ENCODE data around the gene MCF2L2. TPM values are rescaled to one million over a fixed set of nuclear protein-coding genes. Genes with fewer than 3 reads are reported as not detected.
A peak's percentile ranks its signal among the peaks of the same experiment; 100 is the strongest.

The MCF2L2 gene
- total and polyA plus RNA-seq, 2 experiments from 2014 or later, result 6.7 to 14.6 TPM

DNA sequence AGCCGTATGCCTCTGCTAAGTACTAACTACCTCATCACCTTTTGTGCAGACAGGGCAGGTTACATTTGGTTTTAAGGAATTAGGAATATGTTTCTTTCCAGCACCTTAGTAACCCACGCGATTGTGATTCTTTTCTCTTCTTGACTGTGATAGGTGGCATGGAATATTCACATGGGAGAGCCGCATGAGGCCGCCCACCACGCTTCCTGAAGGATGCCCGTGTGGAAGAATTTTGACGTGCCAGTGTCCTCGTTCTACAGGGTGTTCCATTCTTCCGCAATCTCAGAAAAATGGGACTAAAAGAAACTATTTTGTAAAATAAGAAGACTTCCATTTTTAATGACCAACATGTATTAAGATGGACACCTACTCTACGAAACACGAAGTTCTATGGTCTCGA lies 159.1 kb downstream of the MCF2L2 start:
- TF ChIP-seq, protein P1, sequence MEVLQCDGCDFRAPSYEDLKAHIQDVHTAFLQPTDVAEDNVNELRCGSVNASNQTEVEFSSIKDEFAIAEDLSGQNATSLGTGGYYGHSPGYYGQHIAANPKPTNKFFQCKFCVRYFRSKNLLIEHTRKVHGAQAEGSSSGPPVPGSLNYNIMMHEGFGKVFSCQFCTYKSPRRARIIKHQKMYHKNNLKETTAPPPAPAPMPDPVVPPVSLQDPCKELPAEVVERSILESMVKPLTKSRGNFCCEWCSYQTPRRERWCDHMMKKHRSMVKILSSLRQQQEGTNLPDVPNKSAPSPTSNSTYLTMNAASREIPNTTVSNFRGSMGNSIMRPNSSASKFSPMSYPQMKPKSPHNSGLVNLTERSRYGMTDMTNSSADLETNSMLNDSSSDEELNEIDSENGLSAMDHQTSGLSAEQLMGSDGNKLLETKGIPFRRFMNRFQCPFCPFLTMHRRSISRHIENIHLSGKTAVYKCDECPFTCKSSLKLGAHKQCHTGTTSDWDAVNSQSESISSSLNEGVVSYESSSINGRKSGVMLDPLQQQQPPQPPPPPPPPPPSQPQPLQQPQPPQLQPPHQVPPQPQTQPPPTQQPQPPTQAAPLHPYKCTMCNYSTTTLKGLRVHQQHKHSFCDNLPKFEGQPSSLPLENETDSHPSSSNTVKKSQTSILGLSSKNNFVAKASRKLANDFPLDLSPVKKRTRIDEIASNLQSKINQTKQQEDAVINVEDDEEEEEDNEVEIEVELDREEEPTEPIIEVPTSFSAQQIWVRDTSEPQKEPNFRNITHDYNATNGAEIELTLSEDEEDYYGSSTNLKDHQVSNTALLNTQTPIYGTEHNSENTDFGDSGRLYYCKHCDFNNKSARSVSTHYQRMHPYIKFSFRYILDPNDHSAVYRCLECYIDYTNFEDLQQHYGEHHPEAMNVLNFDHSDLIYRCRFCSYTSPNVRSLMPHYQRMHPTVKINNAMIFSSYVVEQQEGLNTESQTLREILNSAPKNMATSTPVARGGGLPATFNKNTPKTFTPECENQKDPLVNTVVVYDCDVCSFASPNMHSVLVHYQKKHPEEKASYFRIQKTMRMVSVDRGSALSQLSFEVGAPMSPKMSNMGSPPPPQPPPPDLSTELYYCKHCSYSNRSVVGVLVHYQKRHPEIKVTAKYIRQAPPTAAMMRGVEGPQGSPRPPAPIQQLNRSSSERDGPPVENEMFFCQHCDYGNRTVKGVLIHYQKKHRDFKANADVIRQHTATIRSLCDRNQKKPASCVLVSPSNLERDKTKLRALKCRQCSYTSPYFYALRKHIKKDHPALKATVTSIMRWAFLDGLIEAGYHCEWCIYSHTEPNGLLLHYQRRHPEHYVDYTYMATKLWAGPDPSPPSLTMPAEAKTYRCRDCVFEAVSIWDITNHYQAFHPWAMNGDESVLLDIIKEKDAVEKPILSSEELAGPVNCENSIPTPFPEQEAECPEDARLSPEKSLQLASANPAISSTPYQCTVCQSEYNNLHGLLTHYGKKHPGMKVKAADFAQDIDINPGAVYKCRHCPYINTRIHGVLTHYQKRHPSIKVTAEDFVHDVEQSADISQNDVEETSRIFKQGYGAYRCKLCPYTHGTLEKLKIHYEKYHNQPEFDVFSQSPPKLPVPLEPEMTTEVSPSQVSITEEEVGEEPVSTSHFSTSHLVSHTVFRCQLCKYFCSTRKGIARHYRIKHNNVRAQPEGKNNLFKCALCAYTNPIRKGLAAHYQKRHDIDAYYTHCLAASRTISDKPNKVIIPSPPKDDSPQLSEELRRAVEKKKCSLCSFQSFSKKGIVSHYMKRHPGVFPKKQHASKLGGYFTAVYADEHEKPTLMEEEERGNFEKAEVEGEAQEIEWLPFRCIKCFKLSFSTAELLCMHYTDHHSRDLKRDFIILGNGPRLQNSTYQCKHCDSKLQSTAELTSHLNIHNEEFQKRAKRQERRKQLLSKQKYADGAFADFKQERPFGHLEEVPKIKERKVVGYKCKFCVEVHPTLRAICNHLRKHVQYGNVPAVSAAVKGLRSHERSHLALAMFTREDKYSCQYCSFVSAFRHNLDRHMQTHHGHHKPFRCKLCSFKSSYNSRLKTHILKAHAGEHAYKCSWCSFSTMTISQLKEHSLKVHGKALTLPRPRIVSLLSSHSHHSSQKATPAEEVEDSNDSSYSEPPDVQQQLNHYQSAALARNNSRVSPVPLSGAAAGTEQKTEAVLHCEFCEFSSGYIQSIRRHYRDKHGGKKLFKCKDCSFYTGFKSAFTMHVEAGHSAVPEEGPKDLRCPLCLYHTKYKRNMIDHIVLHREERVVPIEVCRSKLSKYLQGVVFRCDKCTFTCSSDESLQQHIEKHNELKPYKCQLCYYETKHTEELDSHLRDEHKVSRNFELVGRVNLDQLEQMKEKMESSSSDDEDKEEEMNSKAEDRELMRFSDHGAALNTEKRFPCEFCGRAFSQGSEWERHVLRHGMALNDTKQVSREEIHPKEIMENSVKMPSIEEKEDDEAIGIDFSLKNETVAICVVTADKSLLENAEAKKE (CRISPR knock-in tag; IDR thresholded peaks at IDR 0.05), result no peak
- TF ChIP-seq, protein P2, sequence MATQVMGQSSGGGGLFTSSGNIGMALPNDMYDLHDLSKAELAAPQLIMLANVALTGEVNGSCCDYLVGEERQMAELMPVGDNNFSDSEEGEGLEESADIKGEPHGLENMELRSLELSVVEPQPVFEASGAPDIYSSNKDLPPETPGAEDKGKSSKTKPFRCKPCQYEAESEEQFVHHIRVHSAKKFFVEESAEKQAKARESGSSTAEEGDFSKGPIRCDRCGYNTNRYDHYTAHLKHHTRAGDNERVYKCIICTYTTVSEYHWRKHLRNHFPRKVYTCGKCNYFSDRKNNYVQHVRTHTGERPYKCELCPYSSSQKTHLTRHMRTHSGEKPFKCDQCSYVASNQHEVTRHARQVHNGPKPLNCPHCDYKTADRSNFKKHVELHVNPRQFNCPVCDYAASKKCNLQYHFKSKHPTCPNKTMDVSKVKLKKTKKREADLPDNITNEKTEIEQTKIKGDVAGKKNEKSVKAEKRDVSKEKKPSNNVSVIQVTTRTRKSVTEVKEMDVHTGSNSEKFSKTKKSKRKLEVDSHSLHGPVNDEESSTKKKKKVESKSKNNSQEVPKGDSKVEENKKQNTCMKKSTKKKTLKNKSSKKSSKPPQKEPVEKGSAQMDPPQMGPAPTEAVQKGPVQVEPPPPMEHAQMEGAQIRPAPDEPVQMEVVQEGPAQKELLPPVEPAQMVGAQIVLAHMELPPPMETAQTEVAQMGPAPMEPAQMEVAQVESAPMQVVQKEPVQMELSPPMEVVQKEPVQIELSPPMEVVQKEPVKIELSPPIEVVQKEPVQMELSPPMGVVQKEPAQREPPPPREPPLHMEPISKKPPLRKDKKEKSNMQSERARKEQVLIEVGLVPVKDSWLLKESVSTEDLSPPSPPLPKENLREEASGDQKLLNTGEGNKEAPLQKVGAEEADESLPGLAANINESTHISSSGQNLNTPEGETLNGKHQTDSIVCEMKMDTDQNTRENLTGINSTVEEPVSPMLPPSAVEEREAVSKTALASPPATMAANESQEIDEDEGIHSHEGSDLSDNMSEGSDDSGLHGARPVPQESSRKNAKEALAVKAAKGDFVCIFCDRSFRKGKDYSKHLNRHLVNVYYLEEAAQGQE (IDR thresholded peaks at IDR 0.05; ENCODE audit: unreplicated experiment), result no peak
- TF ChIP-seq EZH2 (IDR thresholded peaks at IDR 0.05; ENCODE audit: low read depth, unreplicated experiment) (no peak), CREB1 (CRISPR knock-in tag; IDR thresholded peaks at IDR 0.05; ENCODE audit: low read depth) (no peak), NANOG (IDR thresholded peaks at IDR 0.05; ENCODE audit: borderline replicate concordance) (no peak), JUNB (IDR thresholded peaks at IDR 0.05; ENCODE audit: unreplicated experiment) (no peak), POLR2AphosphoS5 (IDR thresholded peaks at IDR 0.05; ENCODE audit: low read depth) (no peak), EZH2phosphoT487 (IDR thresholded peaks at IDR 0.05; ENCODE audit: unreplicated experiment) (no peak)
- no peak for DNase-seq (ENCODE audit: low spot score)
- Histone ChIP-seq H3K27me3 (ENCODE audit: insufficient read depth) (no peaks in the 10 kb centered on the region), H3K27ac (ENCODE audit: low read depth) (peak overlapping the region; percentile 23; the same call in 1 of the 2 replicates), H3K4me1 (ENCODE audit: insufficient read depth) (peaks cover 39% of the 10 kb centered on the region), H3K4me2 (no peak overlapping the region), H4K20me1 (replicated peaks; ENCODE audit: insufficient read depth) (no peaks in the 10 kb centered on the region), H3K36me3 (ENCODE audit: insufficient read depth) (no peaks in the 10 kb centered on the region), H3K4me3 (no peak overlapping the region), H3F3A (replicated peaks; ENCODE audit: low read depth) (no peaks in the 10 kb centered on the region), H3K79me2 (replicated peaks; ENCODE audit: insufficient read depth) (peaks cover 11% of the 10 kb centered on the region; the same call in 1 of the 2 replicates), H3K9me2 (ENCODE audit: insufficient read depth) (no peaks in the 10 kb centered on the region; the same call in 1 of the 2 replicates), H2AFZ (no peak overlapping the region)
- no peak for ATAC-seq
- Mint-ChIP-seq H3K27me3 (ENCODE audit: insufficient read depth, low read depth, poor library complexity) (peaks cover 2% of the 10 kb centered on the region), H3K9me3 (no peaks in the 10 kb centered on the region), H3K4me3 (no peak overlapping the region), H3K4me1 (peaks cover 26% of the 10 kb centered on the region), H3K36me3 (ENCODE audit: low read depth) (peaks cover 6% of the 10 kb centered on the region; the same call in 2 of the 3 replicates), H3K27ac (peak overlapping the region; percentile 42; the same call in 1 of the 2 replicates)

All from GM23338 (cell line).